ENCODE data around the gene CAP1. TPM values are rescaled to one million over a fixed set of nuclear protein-coding genes. Genes with fewer than 3 reads are reported as not detected.

CAP1 gene, protein sequence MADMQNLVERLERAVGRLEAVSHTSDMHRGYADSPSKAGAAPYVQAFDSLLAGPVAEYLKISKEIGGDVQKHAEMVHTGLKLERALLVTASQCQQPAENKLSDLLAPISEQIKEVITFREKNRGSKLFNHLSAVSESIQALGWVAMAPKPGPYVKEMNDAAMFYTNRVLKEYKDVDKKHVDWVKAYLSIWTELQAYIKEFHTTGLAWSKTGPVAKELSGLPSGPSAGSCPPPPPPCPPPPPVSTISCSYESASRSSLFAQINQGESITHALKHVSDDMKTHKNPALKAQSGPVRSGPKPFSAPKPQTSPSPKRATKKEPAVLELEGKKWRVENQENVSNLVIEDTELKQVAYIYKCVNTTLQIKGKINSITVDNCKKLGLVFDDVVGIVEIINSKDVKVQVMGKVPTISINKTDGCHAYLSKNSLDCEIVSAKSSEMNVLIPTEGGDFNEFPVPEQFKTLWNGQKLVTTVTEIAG
- 360 and 695 TPM in 2 replicates for total RNA-seq (ENCODE audit: low replicate concordance)

DNA sequence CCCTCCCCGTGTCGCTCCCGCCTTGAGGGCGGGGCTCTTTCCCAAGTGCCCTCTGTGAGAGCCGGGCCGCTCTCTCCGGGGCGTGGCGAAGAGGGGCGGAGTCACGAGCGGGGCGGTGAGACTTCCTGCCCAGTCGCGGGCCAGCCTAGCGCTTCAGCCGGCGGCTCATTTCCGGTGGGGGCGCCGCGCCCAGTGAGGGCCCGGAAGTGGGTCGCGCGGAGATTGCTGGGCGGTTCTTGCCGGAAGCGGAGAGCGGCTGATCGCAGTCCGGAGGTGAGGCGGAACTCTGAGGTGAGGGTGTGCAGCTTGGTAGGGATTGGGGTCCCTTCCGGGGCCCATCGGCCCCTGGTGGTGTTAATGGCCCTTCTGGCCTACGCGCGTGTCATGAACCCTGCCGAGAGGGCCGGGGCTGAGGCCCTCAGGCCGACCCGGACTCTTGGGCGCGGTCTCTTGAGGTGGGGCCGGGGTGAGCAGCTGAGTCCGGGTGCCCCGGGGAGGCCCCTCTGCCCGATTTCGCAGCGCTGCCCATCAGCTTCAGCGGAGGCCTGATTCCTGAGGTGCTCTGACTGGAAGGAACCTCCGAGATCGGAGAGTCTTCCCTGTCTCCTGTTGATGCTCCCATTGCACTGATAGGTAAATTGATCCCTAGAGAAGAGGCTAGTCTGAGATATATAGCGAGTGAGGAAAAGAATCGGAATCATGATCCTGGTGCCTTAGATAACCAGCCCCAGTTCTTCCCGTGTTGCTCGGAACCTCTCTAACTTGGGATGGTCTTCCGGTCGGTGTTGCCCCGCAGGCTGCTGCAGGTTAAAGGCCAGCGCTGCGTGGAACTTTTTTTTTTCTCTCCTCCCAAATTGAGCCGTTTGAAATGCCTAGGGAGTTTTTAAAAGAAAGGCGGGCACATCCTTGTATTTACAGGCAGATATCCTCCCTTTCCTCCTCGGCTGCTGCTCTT is at the start of gene CAP1:
TSS of gene CAP1 (plus strand) at position 219 of the 955 bp plus-strand sequence. CDS start 18,618 bp downstream, outside the sequence.

DNA sequence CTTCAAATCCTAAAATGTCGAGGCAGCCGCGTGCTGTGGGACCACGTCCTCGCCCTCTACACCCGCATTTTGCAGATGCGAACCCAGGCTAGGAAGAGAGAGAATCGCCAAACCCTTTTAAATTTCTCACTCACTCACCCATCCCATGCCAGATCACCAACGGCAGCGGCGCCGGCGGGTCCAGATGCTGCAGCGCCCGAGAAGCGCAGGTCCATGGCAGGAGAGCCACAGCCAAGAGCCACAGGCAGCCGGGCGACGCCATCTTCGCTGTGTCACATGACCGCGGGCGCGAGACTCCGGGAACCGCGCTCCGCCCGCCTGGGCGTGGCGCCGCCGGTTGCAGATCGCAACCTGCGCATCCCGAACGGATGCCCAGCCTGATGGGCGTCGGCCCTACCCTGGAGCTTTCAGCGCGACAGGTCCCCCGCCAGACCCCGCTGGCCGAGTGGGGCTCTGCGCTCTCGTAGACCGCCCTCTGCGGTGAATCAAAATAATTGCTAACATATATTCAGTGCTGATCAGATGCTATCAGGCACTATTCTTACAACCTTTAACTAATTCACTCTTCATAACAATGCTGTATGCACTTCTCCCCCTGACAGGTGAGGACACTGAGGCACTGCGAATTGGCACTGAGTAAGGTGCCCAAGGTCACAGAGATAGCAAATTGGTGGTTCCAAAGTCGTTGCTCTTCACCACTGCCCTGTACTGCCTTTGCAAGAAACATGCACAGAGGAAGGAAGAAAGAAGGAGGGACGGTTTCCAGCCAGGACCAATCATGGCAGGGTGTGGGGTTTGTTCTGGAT is 56.7 kb downstream of the CAP1 start, which contains the start of gene PPT1:
TSS of gene PPT1 (minus strand) at position 276 of the 806 bp plus-strand sequence. CDS start at position 262, 14 bp downstream.

Other genes starting within 250 kb of the CAP1 start
- gene TRIT1, start 157.2 kb upstream of the CAP1 start, total RNA-seq (ENCODE audit: low replicate concordance), result 19.1 and 20.7 TPM in 2 replicates
- 0.12 and 3.8 TPM in 2 replicates for gene MYCL, start 138.8 kb upstream of the CAP1 start, total RNA-seq (ENCODE audit: low replicate concordance)
- 1.9 and 2.1 TPM in 2 replicates for gene MFSD2A, start 85.6 kb upstream of the CAP1 start, total RNA-seq (ENCODE audit: low replicate concordance)
- gene PPT1, start 56.5 kb downstream of the CAP1 start, total RNA-seq (ENCODE audit: low replicate concordance), result 22.8 and 34.7 TPM in 2 replicates
- gene RLF, start 120.7 kb downstream of the CAP1 start, total RNA-seq (ENCODE audit: low replicate concordance), result 17.0 and 20.8 TPM in 2 replicates
- not detected in 2 replicates for gene TMCO2, start 207.2 kb downstream of the CAP1 start, total RNA-seq (ENCODE audit: low replicate concordance)
- 41.4 and 53.4 TPM in 2 replicates for gene ZMPSTE24, start 217.5 kb downstream of the CAP1 start, total RNA-seq (ENCODE audit: low replicate concordance)